MM.1S (cell line): ENCODE data around the gene JMJD7.

Experiments used
- DNase-seq: peaks from one replicate; pipeline ENCODE4 v3.0.0-alpha.2; 2015
- H2AFZ ChIP-seq: fragments of 300-600 bp; sonication (generic); 2 replicates; pipeline ENCODE4 v1.6.0; 2016; ENCODE audit warnings: antibody characterized with exemption, low read length
- H3F3A ChIP-seq: fragments of 300-600 bp; sonication (generic); 2 replicates; pipeline ENCODE4 v1.6.1; 2016; ENCODE audit warnings: mild to moderate bottlenecking, antibody characterized with exemption, low read length, moderate library complexity, mixed read lengths; ENCODE audit not compliant: insufficient read depth
- H3K27ac ChIP-seq: fragments of 300-600 bp; sonication (generic); 2 replicates; pipeline ENCODE4 v1.5.1; 2016; ENCODE audit warnings: mild to moderate bottlenecking, low read length
- H3K27me3 ChIP-seq: fragments of 300-600 bp; sonication (generic); replicated peaks from 2 replicates; pipeline ENCODE4 v1.6.0; 2016; ENCODE audit warnings: low read length; ENCODE audit not compliant: insufficient read depth
- H3K36me3 ChIP-seq: fragments of 300-600 bp; sonication (generic); replicated peaks from 2 replicates; pipeline ENCODE4 v1.6.1; 2016; ENCODE audit warnings: mild to moderate bottlenecking, low read length, mixed read lengths; ENCODE audit not compliant: insufficient read depth
- H3K4me1 ChIP-seq: fragments of 300-600 bp; sonication (generic); 2 replicates; pipeline ENCODE4 v1.6.1; 2016; ENCODE audit warnings: low read length, mixed read lengths
- H3K4me2 ChIP-seq: fragments of 300-600 bp; sonication (generic); 2 replicates; pipeline ENCODE4 v1.6.0; 2016; ENCODE audit warnings: low read depth, low read length
- H3K4me3 ChIP-seq: fragments of 300-600 bp; sonication (generic); 2 replicates; pipeline ENCODE4 v1.5.1; 2016; ENCODE audit warnings: low read length, mixed read lengths
- H3K79me2 ChIP-seq: fragments of 300-600 bp; sonication (generic); 2 replicates; pipeline ENCODE4 v1.6.1; 2016; ENCODE audit warnings: mixed run types, low read length, mixed read lengths
- H3K9ac ChIP-seq: fragments of 300-600 bp; sonication (generic); 2 replicates; pipeline ENCODE4 v1.6.1; 2016; ENCODE audit warnings: low read length, mixed read lengths
- H3K9me2 ChIP-seq: fragments of 300-600 bp; sonication (generic); replicated peaks from 2 replicates; pipeline ENCODE4 v1.6.1; 2016; ENCODE audit warnings: mild to moderate bottlenecking, low read length, mixed read lengths; ENCODE audit not compliant: insufficient read depth
- H3K9me3 ChIP-seq: fragments of 300-600 bp; sonication (generic); replicated peaks from 2 replicates; pipeline ENCODE4 v1.6.1; 2016; ENCODE audit warnings: mild to moderate bottlenecking, low read length, mixed read lengths; ENCODE audit not compliant: insufficient read depth
- H4K20me1 ChIP-seq: fragments of 300-600 bp; sonication (generic); 2 replicates; pipeline ENCODE4 v1.6.1; 2016; ENCODE audit warnings: mild to moderate bottlenecking, low read length, moderate library complexity, mixed read lengths; ENCODE audit not compliant: insufficient read depth
- EZH2 ChIP-seq: fragments of 300-600 bp; sonication (generic); optimal IDR thresholded peaks from 2 replicates; pipeline ENCODE3; 2017; ENCODE audit warnings: low read depth, mild to moderate bottlenecking, antibody characterized with exemption, low read length, mixed read lengths
- EZH2phosphoT487 ChIP-seq: fragments of 300-600 bp; sonication (generic); IDR thresholded peaks from 2 replicates; pipeline ENCODE4 v1.6.1; 2018; ENCODE audit warnings: antibody characterized with exemption, low read length
- TF ChIP-seq, protein P1 (sequence below): fragments of 300-600 bp; sonication (generic); IDR thresholded peaks from 2 replicates; pipeline ENCODE4 v1.5.1; 2016; ENCODE audit warnings: antibody characterized with exemption, low read length, mixed read lengths

The JMJD7 gene

DNA sequence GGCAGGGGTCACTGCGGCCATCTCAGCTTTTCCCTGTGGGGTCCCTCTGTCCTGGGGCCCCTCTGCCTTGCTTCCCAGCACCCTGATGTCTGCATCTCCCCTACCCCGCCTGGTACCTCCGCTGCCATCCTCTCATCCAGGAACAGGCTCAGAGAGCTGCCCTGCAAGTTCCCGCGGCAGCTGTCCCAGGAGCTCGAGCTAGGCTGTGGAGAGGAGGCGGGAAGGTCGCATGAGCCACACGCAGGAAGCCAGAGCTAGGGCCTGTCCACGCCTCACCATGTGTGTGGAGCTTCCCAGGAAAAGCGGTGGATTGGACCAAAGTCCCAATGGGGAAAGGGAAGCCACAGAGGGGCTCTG is 23.3 kb downstream of the JMJD7 start:
- Histone ChIP-seq H3K9me3 (no peaks in the 10 kb centered on the region), H2AFZ (no peak overlapping the region), H3K4me3 (no peak overlapping the region), H3F3A (no peaks in the 10 kb centered on the region), H3K79me2 (no peaks in the 10 kb centered on the region), H3K27ac (no peak overlapping the region), H3K9me2 (no peaks in the 10 kb centered on the region), H3K4me1 (peaks cover 7% of the 10 kb centered on the region; the same call in 1 of the 2 replicates), H3K4me2 (no peak overlapping the region), H3K9ac (no peak overlapping the region), H4K20me1 (no peaks in the 10 kb centered on the region), H3K27me3 (no peaks in the 10 kb centered on the region; the same call in 1 of the 2 replicates), H3K36me3 (no peaks in the 10 kb centered on the region)
- TF ChIP-seq EZH2 = no peak
- no peak for TF ChIP-seq EZH2phosphoT487
- TF ChIP-seq, protein P1, sequence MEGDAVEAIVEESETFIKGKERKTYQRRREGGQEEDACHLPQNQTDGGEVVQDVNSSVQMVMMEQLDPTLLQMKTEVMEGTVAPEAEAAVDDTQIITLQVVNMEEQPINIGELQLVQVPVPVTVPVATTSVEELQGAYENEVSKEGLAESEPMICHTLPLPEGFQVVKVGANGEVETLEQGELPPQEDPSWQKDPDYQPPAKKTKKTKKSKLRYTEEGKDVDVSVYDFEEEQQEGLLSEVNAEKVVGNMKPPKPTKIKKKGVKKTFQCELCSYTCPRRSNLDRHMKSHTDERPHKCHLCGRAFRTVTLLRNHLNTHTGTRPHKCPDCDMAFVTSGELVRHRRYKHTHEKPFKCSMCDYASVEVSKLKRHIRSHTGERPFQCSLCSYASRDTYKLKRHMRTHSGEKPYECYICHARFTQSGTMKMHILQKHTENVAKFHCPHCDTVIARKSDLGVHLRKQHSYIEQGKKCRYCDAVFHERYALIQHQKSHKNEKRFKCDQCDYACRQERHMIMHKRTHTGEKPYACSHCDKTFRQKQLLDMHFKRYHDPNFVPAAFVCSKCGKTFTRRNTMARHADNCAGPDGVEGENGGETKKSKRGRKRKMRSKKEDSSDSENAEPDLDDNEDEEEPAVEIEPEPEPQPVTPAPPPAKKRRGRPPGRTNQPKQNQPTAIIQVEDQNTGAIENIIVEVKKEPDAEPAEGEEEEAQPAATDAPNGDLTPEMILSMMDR = no peak
- DNase-seq = no peak

- no peak overlapping the region for H3K4me2 ChIP-seq
- H2AFZ ChIP-seq = no peak overlapping the region
- no peak overlapping the region for H3K4me3 ChIP-seq
- no peaks in the 10 kb centered on the region for H3K9me3 ChIP-seq
- no peaks in the 10 kb centered on the region for H3K79me2 ChIP-seq
- no peaks in the 10 kb centered on the region for H3F3A ChIP-seq
- H3K4me1 ChIP-seq = peaks cover 7% of the 10 kb centered on the region; the same call in 1 of the 2 replicates
- H3K9ac ChIP-seq = no peak overlapping the region
- TF ChIP-seq EZH2phosphoT487 (no peak), EZH2 (no peak)
- TF ChIP-seq, protein P1 = no peak
- H4K20me1 ChIP-seq = no peaks in the 10 kb centered on the region
- H3K27me3 ChIP-seq = no peaks in the 10 kb centered on the region; the same call in 1 of the 2 replicates
- H3K9me2 ChIP-seq = no peaks in the 10 kb centered on the region
- DNase-seq = no peak
- H3K27ac ChIP-seq = no peak overlapping the region
- no peaks in the 10 kb centered on the region for H3K36me3 ChIP-seq
Measured at GRCh38 chr15:41851755-41852370, 24.0 kb downstream of the JMJD7 start.

GRCh38 chr15:41852736-41853590 is 25.1 kb downstream of the JMJD7 start:
- no peaks in the 10 kb centered on the region for H3K79me2 ChIP-seq
- no peak overlapping the region for H3K4me2 ChIP-seq
- no peaks in the 10 kb centered on the region for H3K36me3 ChIP-seq
- H3K9me3 ChIP-seq = no peaks in the 10 kb centered on the region
- no peak overlapping the region for H3K4me3 ChIP-seq
- TF ChIP-seq, protein P1 = no peak
- TF ChIP-seq EZH2 (no peak), EZH2phosphoT487 (no peak)
- H3F3A ChIP-seq = no peaks in the 10 kb centered on the region
- no peaks in the 10 kb centered on the region; the same call in 1 of the 2 replicates for H3K27me3 ChIP-seq
- H3K27ac ChIP-seq = no peak overlapping the region
- no peaks in the 10 kb centered on the region for H4K20me1 ChIP-seq
- DNase-seq = no peak
- H3K9ac ChIP-seq = no peak overlapping the region
- H3K9me2 ChIP-seq = no peaks in the 10 kb centered on the region
- H2AFZ ChIP-seq = no peak overlapping the region
- H3K4me1 ChIP-seq = peaks cover 7% of the 10 kb centered on the region; the same call in 1 of the 2 replicates
